Ammon's horn (tissue), 1 donor: Measurements from ENCODE around the gene KBTBD12.
"Not testable (repeated sequence)": the region's sequence is repeated elsewhere in the genome, so short reads cannot be mapped to it uniquely, and the experiment has no call there.

Experiments used
- DNase-seq: peaks from one replicate; pipeline ENCODE4 v3.0.0-alpha.2; 2016; ENCODE audit warnings: low spot score

KBTBD12 gene

GRCh38 chr3:127903611-127904375 lies 11.2 kb upstream of the KBTBD12 start:
- DNase-seq, result no peak

- no peak for DNase-seq
These were observed 9.5 kb upstream of the KBTBD12 start for GRCh38 chr3:127905556-127905955.

- DNase-seq, result not testable (repeated sequence)
These were observed 8.4 kb upstream of the KBTBD12 start for GRCh38 chr3:127906653-127907052.

- DNase-seq, result peak; percentile 35
These were observed 6.8 kb upstream of the KBTBD12 start for GRCh38 chr3:127908202-127908601.

- no peak for DNase-seq
These were observed 6.1 kb upstream of the KBTBD12 start for GRCh38 chr3:127908951-127909350.

- no peak for DNase-seq
These were observed 5.4 kb upstream of the KBTBD12 start for GRCh38 chr3:127909646-127910045.

- DNase-seq, result peak; percentile 42
These were observed 3.6 kb upstream of the KBTBD12 start for GRCh38 chr3:127911421-127911931.

- not testable (repeated sequence) for DNase-seq
These were observed 1.2 kb upstream of the KBTBD12 start for GRCh38 chr3:127913841-127914240.

- no peak for DNase-seq
These were observed 448 bp upstream of the KBTBD12 start for GRCh38 chr3:127914584-127914983.

GRCh38 chr3:127915937-127916493 lies 983 bp downstream of the KBTBD12 start:
- peak; percentile 46 for DNase-seq

GRCh38 chr3:127920738-127921137 lies 5.7 kb downstream of the KBTBD12 start:
- DNase-seq, result no peak

GRCh38 chr3:127923611-127924010 lies 8.6 kb downstream of the KBTBD12 start:
- no peak for DNase-seq

GRCh38 chr3:127925384-127925783 lies 10.4 kb downstream of the KBTBD12 start:
- no peak for DNase-seq

GRCh38 chr3:127927829-127928604 lies 13.0 kb downstream of the KBTBD12 start:
- no peak for DNase-seq

GRCh38 chr3:127929818-127930413 lies 14.9 kb downstream of the KBTBD12 start:
- DNase-seq, result no peak

GRCh38 chr3:127933396-127933795 lies 18.4 kb downstream of the KBTBD12 start:
- DNase-seq, result no peak

GRCh38 chr3:127938800-127939199 lies 23.8 kb downstream of the KBTBD12 start:
- no peak for DNase-seq

GRCh38 chr3:127940116-127940515 lies 25.1 kb downstream of the KBTBD12 start:
- no peak for DNase-seq

GRCh38 chr3:127942613-127943012 lies 27.6 kb downstream of the KBTBD12 start:
- DNase-seq, result no peak

- DNase-seq, result no peak
These were observed 33.2 kb downstream of the KBTBD12 start for GRCh38 chr3:127948211-127948610.

GRCh38 chr3:127949446-127950055 lies 34.5 kb downstream of the KBTBD12 start:
- no peak for DNase-seq

GRCh38 chr3:127951276-127951675 lies 36.2 kb downstream of the KBTBD12 start:
- no peak for DNase-seq
